NAMALWA (cell line): ENCODE measurements around the gene NT5C.
"Not testable (repeated sequence)": the region's sequence is repeated elsewhere in the genome, so short reads cannot be mapped to it uniquely, and the experiment has no call there.

Experiments used
- DNase-seq: peaks from one replicate; pipeline ENCODE4 v3.0.0-alpha.2; 2015; ENCODE audit warnings: low spot score

Gene NT5C

GRCh38 chr17:75131278-75132017, at the start of gene NT5C:
Gene NT5C, minus strand, starts transcription at chr17:75131742. Its CDS starts 35 bp downstream, at chr17:75131707.
- DNase-seq, result peak; percentile 85

- no peak for DNase-seq
Measured at GRCh38 chr17:75181110-75181509, 49.6 kb upstream of the NT5C start.

GRCh38 chr17:75178453-75178852, 46.9 kb upstream of the NT5C start:
- no peak for DNase-seq

GRCh38 chr17:75176625-75177024, 45.1 kb upstream of the NT5C start:
- no peak for DNase-seq

- no peak for DNase-seq
Measured at GRCh38 chr17:75174996-75175395, 43.5 kb upstream of the NT5C start.

- no peak for DNase-seq
Measured at GRCh38 chr17:75173526-75173925, 42.0 kb upstream of the NT5C start.

- DNase-seq, result no peak
Measured at GRCh38 chr17:75168998-75169397, 37.5 kb upstream of the NT5C start.

- not testable (repeated sequence) for DNase-seq
Measured at GRCh38 chr17:75164606-75165005, 33.1 kb upstream of the NT5C start.

- no peak for DNase-seq
Measured at GRCh38 chr17:75163074-75163473, 31.5 kb upstream of the NT5C start.

GRCh38 chr17:75160211-75160610, 28.7 kb upstream of the NT5C start:
- DNase-seq, result no peak

- DNase-seq, result no peak
Measured at GRCh38 chr17:75159196-75160031, 27.9 kb upstream of the NT5C start.

- DNase-seq, result not testable (repeated sequence)
Measured at GRCh38 chr17:75158480-75158879, 26.9 kb upstream of the NT5C start.

GRCh38 chr17:75155191-75155601, 23.7 kb upstream of the NT5C start:
- no peak for DNase-seq

- peak; percentile 99 for DNase-seq
Measured at GRCh38 chr17:75154195-75155106, 22.9 kb upstream of the NT5C start, which contains the start of gene JPT1. Gene JPT1, minus strand, starts transcription at chr17:75154512. Its CDS starts 115 bp downstream, at chr17:75154397.

GRCh38 chr17:75153780-75154194, 22.2 kb upstream of the NT5C start:
- DNase-seq, result peak; percentile 34

- peak; percentile 51 for DNase-seq
Measured at GRCh38 chr17:75152922-75153779, 21.6 kb upstream of the NT5C start.

- DNase-seq, result no peak
Measured at GRCh38 chr17:75152523-75152921, 21.0 kb upstream of the NT5C start.

GRCh38 chr17:75151930-75152329, 20.4 kb upstream of the NT5C start:
- no peak for DNase-seq

- DNase-seq, result no peak
Measured at GRCh38 chr17:75147878-75148546, 16.5 kb upstream of the NT5C start.

GRCh38 chr17:75146592-75146991, 15.1 kb upstream of the NT5C start:
- DNase-seq, result no peak
